Epithelial cell of esophagus (primary cell): ENCODE data around the gene FGF14.

Experiments
- DNase-seq: peaks from one replicate; pipeline ENCODE4 v3.0.0; 2010; ENCODE audit warnings: low read depth
- H3K4me3 ChIP-seq: 2 replicates; pipeline ENCODE4 v1.5.1; 2011; ENCODE audit warnings: mild to moderate bottlenecking, low read length, control low read depth
- TF ChIP-seq, protein P1 (sequence below): IDR thresholded peaks from 2 replicates; pipeline ENCODE4 v1.5.1; 2011; ENCODE audit warnings: low read depth, mild to moderate bottlenecking, low read length, control low read depth, inconsistent platforms; ENCODE audit not compliant: insufficient read depth; ENCODE audit errors: missing control alignments

The FGF14 gene

DNA sequence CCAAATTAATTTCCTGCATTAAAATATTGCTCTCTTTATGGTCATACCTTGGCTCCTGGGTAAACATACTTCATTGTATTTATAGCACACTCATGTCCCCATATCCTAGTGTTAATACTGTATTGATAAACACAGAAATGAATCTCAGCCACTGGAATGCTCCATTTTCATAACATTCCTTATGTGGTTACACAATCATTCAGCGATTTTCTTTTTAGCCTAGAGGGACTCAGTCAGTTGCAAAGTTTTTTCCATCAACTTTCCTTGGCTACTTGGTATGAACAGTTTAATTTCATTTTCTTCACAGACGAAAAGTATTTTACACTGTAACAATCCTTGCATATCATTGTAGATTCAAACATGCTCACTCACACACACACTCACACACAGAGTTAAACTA, 471.5 kb downstream of the FGF14 start:
- no peak overlapping the region for H3K4me3 ChIP-seq
- TF ChIP-seq, protein P1, sequence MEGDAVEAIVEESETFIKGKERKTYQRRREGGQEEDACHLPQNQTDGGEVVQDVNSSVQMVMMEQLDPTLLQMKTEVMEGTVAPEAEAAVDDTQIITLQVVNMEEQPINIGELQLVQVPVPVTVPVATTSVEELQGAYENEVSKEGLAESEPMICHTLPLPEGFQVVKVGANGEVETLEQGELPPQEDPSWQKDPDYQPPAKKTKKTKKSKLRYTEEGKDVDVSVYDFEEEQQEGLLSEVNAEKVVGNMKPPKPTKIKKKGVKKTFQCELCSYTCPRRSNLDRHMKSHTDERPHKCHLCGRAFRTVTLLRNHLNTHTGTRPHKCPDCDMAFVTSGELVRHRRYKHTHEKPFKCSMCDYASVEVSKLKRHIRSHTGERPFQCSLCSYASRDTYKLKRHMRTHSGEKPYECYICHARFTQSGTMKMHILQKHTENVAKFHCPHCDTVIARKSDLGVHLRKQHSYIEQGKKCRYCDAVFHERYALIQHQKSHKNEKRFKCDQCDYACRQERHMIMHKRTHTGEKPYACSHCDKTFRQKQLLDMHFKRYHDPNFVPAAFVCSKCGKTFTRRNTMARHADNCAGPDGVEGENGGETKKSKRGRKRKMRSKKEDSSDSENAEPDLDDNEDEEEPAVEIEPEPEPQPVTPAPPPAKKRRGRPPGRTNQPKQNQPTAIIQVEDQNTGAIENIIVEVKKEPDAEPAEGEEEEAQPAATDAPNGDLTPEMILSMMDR = no peak
- DNase-seq = no peak

DNA sequence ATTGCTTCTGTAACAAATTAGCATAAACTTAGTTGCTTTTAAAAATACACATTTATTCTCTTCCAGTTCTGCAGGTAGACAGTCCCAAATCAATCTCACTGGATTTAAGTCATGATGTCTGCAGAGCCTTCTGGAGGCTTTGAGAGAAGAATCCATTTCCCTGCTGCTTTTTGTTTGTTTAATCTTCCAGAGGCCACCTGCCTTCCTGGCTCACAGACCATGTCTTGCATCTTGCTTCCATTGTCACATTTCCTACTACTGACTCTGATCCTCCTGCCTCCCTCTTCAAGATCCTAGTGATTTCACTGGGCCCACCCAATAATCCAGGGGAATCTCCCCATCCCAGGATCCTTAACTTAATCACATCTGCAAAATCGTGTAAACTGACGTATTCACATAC, 476.1 kb downstream of the FGF14 start:
- H3K4me3 ChIP-seq = no peak overlapping the region
- TF ChIP-seq, protein P1 = no peak
- DNase-seq = no peak

- no peak overlapping the region for H3K4me3 ChIP-seq
- TF ChIP-seq, protein P1 = no peak
- peak; percentile 36 for DNase-seq
Measured at GRCh38 chr13:101919541-101920181, 482.2 kb downstream of the FGF14 start.

- TF ChIP-seq, protein P1 = no peak
- H3K4me3 ChIP-seq = no peak overlapping the region
- no peak for DNase-seq
Measured at GRCh38 chr13:101917833-101918661, 483.8 kb downstream of the FGF14 start.

DNA sequence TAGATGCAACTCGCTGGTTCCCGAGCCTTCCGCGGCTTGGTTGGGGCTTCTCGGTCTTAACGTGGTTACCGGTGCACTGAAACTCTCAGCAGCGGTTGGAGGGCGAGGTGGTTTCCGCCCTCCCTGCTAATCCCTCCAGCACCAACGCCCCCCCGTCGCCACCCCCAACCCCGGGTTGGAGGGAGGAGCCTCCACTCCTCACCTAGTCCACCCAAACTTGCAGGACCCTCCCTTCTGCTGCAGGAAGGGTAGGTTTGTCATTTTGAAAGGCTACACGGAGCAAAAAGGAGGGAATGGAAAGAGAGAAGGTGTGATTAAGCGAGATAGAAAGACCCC, 484.4 kb downstream of the FGF14 start:
- TF ChIP-seq, protein P1 = no peak
- H3K4me3 ChIP-seq = no peak overlapping the region
- no peak for DNase-seq

DNA sequence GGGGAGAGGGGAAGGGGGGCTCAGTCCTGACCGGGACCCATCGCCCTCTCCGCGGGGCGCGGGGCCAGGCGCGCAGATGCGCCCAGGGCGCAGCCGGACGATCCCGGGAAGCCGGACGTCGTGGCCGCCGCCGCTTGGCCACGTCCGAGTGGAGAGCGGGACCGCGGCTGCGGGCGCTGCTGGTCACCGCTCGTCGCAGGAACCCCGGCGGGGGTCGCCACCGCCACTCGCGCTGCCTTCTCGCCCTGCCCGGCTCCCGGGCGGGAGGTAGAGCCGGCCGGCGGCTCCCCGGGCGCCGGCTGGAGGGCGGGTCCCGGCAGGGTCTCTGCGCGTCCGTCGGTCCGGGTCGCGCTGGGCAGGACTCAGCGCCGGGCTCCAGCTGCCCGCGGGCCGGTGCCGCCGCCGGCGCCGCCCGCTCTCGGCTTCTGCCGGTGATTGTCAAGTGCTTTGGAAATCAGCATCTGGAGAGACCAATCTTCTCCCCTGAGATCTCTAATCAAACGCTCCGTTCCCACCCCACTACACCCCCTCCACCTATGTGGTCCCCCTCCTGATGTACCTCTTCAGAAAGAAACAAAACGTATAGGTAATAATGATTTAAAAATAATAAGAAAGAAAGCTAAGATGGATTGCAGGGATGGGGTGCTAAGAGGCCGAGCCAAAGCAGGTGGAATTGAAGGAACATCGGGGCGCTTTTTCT, 484.9 kb downstream of the FGF14 start:
- H3K4me3 ChIP-seq = no peak overlapping the region
- TF ChIP-seq, protein P1 = no peak
- no peak for DNase-seq
